Calu3 (cell line): ENCODE data around the gene HDAC4. TPM values are rescaled to one million over a fixed set of nuclear protein-coding genes. Genes with fewer than 3 reads are reported as not detected.

Experiments
- BruUV-seq: library from RNA; stranded (reverse); fragments of 400-500 nt; replicated peaks from 2 replicates; lab custom pipeline; 2021; lab: Mats Ljungman, UMichigan
- CTCF ChIA-PET: fragments of 300-600 bp; sonication (Branson Sonifier 250); formaldehyde crosslinking; loops from one replicate; lab custom pipeline; 2022; ENCODE audit warnings: antibody characterized with exemption; lab: Charles Lee
- DNase-seq: peaks from one replicate; pipeline ENCODE4 v3.0.0; 2022
- H3K27ac Mint-ChIP-seq: one replicate; pipeline ENCODE4 v1.8.0; 2022; ENCODE audit warnings: mixed read lengths; ENCODE audit not compliant: unreplicated experiment
- H3K27me3 Mint-ChIP-seq: one replicate; pipeline ENCODE4 v1.8.0; 2022; ENCODE audit warnings: mixed read lengths; ENCODE audit not compliant: unreplicated experiment
- H3K36me3 Mint-ChIP-seq: one replicate; pipeline ENCODE4 v1.8.0; 2022; ENCODE audit warnings: mild to moderate bottlenecking, moderate library complexity, mixed read lengths; ENCODE audit not compliant: insufficient read depth, unreplicated experiment
- H3K4me1 Mint-ChIP-seq: one replicate; pipeline ENCODE4 v1.8.0; 2022; ENCODE audit warnings: mild to moderate bottlenecking, low read depth, mixed read lengths; ENCODE audit not compliant: unreplicated experiment
- H3K4me3 Mint-ChIP-seq: one replicate; pipeline ENCODE4 v1.8.0; 2022; ENCODE audit warnings: mild to moderate bottlenecking, low read depth, moderate library complexity, mixed read lengths; ENCODE audit not compliant: unreplicated experiment
- H3K9me3 Mint-ChIP-seq: one replicate; pipeline ENCODE4 v1.8.0; 2022; ENCODE audit warnings: low read depth, mixed read lengths; ENCODE audit not compliant: unreplicated experiment
- CTCF ChIP-seq: fragments of 200-600 bp; IDR thresholded peaks from one replicate; pipeline ENCODE4 v1.8.0; 2022; ENCODE audit warnings: antibody characterized with exemption; ENCODE audit not compliant: unreplicated experiment
- intact Hi-C: fragments of 100-400 bp; cut with micrococcal nuclease; formaldehyde crosslinking; loops from one replicate; pipeline ENCODE4 v1.10.0; 2022; ENCODE audit not compliant: unreplicated experiment
- total RNA-seq: library from RNA; stranded (reverse); gene quantifications from 2 replicates; pipeline ENCODE4 v1.2.3, GENCODE V29; 2022

Gene HDAC4
- total RNA-seq, 1 experiment from 2014 or later = 39.6 TPM

- no peak for DNase-seq
- intact Hi-C loops = no loop called here
- H3K27me3 Mint-ChIP-seq = no peaks in the 10 kb centered on the region
- peaks cover 2% of the 10 kb centered on the region for H3K9me3 Mint-ChIP-seq
- H3K4me3 Mint-ChIP-seq = no peak overlapping the region
- peaks cover 36% of the 10 kb centered on the region for H3K4me1 Mint-ChIP-seq
- H3K36me3 Mint-ChIP-seq = peaks cover 27% of the 10 kb centered on the region
- H3K27ac Mint-ChIP-seq = no peak overlapping the region
- CTCF ChIA-PET = no interaction called here
- no peak for TF ChIP-seq CTCF
- no TSS peak for BruUV-seq
These were observed 156.2 kb downstream of the HDAC4 start for GRCh38 chr2:239244625-239245024.

GRCh38 chr2:239241431-239241960, 159.3 kb downstream of the HDAC4 start:
- Mint-ChIP-seq H3K4me3 (no peak overlapping the region), H3K4me1 (peaks cover 20% of the 10 kb centered on the region), H3K9me3 (peaks cover 2% of the 10 kb centered on the region), H3K36me3 (peaks cover 14% of the 10 kb centered on the region), H3K27me3 (no peaks in the 10 kb centered on the region), H3K27ac (no peak overlapping the region)
- TF ChIP-seq CTCF = no peak
- no peak for DNase-seq
- no TSS peak for BruUV-seq
- CTCF ChIA-PET = no interaction called here
- intact Hi-C loops = no loop called here

GRCh38 chr2:239240414-239240881, 160.4 kb downstream of the HDAC4 start:
- intact Hi-C loops = no loop called here
- CTCF ChIA-PET = no interaction called here
- no peak for TF ChIP-seq CTCF
- H3K27me3 Mint-ChIP-seq = no peaks in the 10 kb centered on the region
- peaks cover 9% of the 10 kb centered on the region for H3K4me1 Mint-ChIP-seq
- peaks cover 5% of the 10 kb centered on the region for H3K36me3 Mint-ChIP-seq
- H3K27ac Mint-ChIP-seq = no peak overlapping the region
- H3K4me3 Mint-ChIP-seq = no peak overlapping the region
- peaks cover 2% of the 10 kb centered on the region for H3K9me3 Mint-ChIP-seq
- no peak for DNase-seq
- no TSS peak for BruUV-seq

GRCh38 chr2:239239607-239240413, 161.0 kb downstream of the HDAC4 start:
- Mint-ChIP-seq H3K36me3 (peaks cover 5% of the 10 kb centered on the region), H3K4me1 (peaks cover 3% of the 10 kb centered on the region), H3K4me3 (no peak overlapping the region), H3K27ac (no peak overlapping the region), H3K9me3 (peaks cover 2% of the 10 kb centered on the region), H3K27me3 (no peaks in the 10 kb centered on the region)
- intact Hi-C loops = no loop called here
- DNase-seq = no peak
- BruUV-seq = no TSS peak
- CTCF ChIA-PET = no interaction called here
- no peak for TF ChIP-seq CTCF
